Kidney (tissue), 14 donors: ENCODE data around the gene OR51B2. TPM values are rescaled to one million over a fixed set of nuclear protein-coding genes. Genes with fewer than 3 reads are reported as not detected.
"Not testable (repeated sequence)": the region's sequence is repeated elsewhere in the genome, so short reads cannot be mapped to it uniquely, and the experiment has no call there.

ENCODE experiments used
- DNase-seq, 5 donors: peaks; one replicate each; pipeline ENCODE4 v3.0.0-alpha.2; 2013 to 2020
- FAIRE-seq: peaks from 2 replicates; lab custom pipeline; 2012; peaks lifted over from hg19 to GRCh38; lab: Jason Lieb, UNC
- H3K27ac ChIP-seq, 2 donors: one replicate each; pipeline ENCODE4 v1.7.0; 2013; ENCODE audit warnings: low read depth in 2 of 2, low read length in 2 of 2, inconsistent platforms in 1 of 2
- H3K27me3 ChIP-seq: one replicate; pipeline ENCODE4 v1.7.1; 2013; ENCODE audit warnings: low read length, inconsistent platforms; ENCODE audit not compliant: control insufficient read depth, insufficient read depth
- H3K36me3 ChIP-seq, 3 donors: one replicate each; pipeline versions ENCODE4 v1.7.0 to v1.7.1; 2013; ENCODE audit warnings: low read length in 3 of 3, control low read depth in 1 of 3, inconsistent platforms in 1 of 3; ENCODE audit not compliant: insufficient read depth in 3 of 3, control insufficient read depth in 2 of 3
- H3K4me1 ChIP-seq, 3 donors: one replicate each; pipeline versions ENCODE4 v1.7.0 to v1.7.1; 2013; ENCODE audit warnings: low read length in 3 of 3, inconsistent platforms in 1 of 3, low read depth in 1 of 3; ENCODE audit not compliant: control insufficient read depth in 2 of 3, insufficient read depth in 2 of 3
- H3K4me3 ChIP-seq, 3 donors: one replicate each; pipeline versions ENCODE4 v1.7.0 to v1.8.1; 2013; ENCODE audit warnings: low read length in 3 of 3, control low read depth in 1 of 3, inconsistent platforms in 1 of 3
- H3K9ac ChIP-seq, 3 donors: one replicate each; pipeline versions ENCODE4 v1.7.0 to v1.7.1; 2013; ENCODE audit warnings: low read length in 3 of 3, control low read depth in 1 of 3, inconsistent platforms in 1 of 3
- H3K9me3 ChIP-seq, 3 donors: one replicate each; pipeline versions ENCODE4 v1.7.0 to v1.7.1; 2013; ENCODE audit warnings: low read length in 3 of 3, control low read depth in 1 of 3, inconsistent platforms in 1 of 3; ENCODE audit not compliant: control insufficient read depth in 2 of 3, insufficient read depth in 1 of 3
- intact Hi-C: fragments of 100-400 bp; cut with DNase I; formaldehyde crosslinking; loops from one replicate; pipeline ENCODE4 v1.11.1; 2022
- polyA plus RNA-seq: library from polyadenylated mRNA; stranded (reverse); fragments of 350-450 nt; fragmentation: Illumina TruSeq; extraction: RNeasy Lipid Tissue Mini Kit (QIAGEN cat#74804); gene quantifications from one replicate; pipeline ENCODE4 v1.2.3, GENCODE V29; 2014; ENCODE audit warnings: low read depth, low replicate concordance; ENCODE audit not compliant: insufficient read depth
- total RNA-seq: library from RNA; stranded (reverse); fragmentation: NEBNext Ultra II Directional; extraction: Animal tissue kit (Norgen Biotek cat#: 25700); gene quantifications from one replicate; pipeline ENCODE4 v1.2.1, GENCODE V29; 2021
- TF ChIP-seq, protein P1 (sequence below): IDR thresholded peaks from 3 replicates; pipeline ENCODE4 v1.5.1; 2012; ENCODE audit warnings: mild to moderate bottlenecking, moderate library complexity, borderline replicate concordance; ENCODE audit not compliant: insufficient read depth; ENCODE audit errors: extremely low read depth
- donor health status: control.
- donor health status: control.
- donor health status: control.
- donor health status: control.
- donor health status: control.
- donor health status: DM: yes; HTN: yes; CAD: no.
- donor health status: Normal renal cell carcinoma (clear cell type).

The OR51B2 gene
- total and polyA plus RNA-seq, 2 donors from 2014 or later = not detected

- H3K4me3 ChIP-seq = no peak within 1 kb of the TSS
- no peaks in the 10 kb centered on the region for H3K9me3 ChIP-seq
- FAIRE-seq (no peak), DNase-seq (no peak)
- no peaks in the 10 kb centered on the region for H3K4me1 ChIP-seq
- no peaks in the 10 kb centered on the region for H3K36me3 ChIP-seq
- intact Hi-C loops = no loop called here
- TF ChIP-seq, protein P1, sequence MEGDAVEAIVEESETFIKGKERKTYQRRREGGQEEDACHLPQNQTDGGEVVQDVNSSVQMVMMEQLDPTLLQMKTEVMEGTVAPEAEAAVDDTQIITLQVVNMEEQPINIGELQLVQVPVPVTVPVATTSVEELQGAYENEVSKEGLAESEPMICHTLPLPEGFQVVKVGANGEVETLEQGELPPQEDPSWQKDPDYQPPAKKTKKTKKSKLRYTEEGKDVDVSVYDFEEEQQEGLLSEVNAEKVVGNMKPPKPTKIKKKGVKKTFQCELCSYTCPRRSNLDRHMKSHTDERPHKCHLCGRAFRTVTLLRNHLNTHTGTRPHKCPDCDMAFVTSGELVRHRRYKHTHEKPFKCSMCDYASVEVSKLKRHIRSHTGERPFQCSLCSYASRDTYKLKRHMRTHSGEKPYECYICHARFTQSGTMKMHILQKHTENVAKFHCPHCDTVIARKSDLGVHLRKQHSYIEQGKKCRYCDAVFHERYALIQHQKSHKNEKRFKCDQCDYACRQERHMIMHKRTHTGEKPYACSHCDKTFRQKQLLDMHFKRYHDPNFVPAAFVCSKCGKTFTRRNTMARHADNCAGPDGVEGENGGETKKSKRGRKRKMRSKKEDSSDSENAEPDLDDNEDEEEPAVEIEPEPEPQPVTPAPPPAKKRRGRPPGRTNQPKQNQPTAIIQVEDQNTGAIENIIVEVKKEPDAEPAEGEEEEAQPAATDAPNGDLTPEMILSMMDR = no peak
- no peaks in the 10 kb centered on the region for H3K27me3 ChIP-seq
- H3K27ac ChIP-seq = no peak within 1 kb of the TSS
- no peak within 1 kb of the TSS for H3K9ac ChIP-seq
Observed at GRCh38 chr11:5343474-5344335, 19.6 kb upstream of the OR51B2 start, which contains the start of gene OR51B5. TSS of gene OR51B5 (minus strand) at chr11:5343524. CDS start at chr11:5343524, 0 bp downstream.

GRCh38 chr11:5339771-5340322 lies 15.8 kb upstream of the OR51B2 start:
- intact Hi-C loops = no loop called here
- no peak for DNase-seq
- Histone ChIP-seq H3K36me3 (no peaks in the 10 kb centered on the region), H3K9me3 (no peaks in the 10 kb centered on the region), H3K4me3 (no peak overlapping the region), H3K27me3 (no peaks in the 10 kb centered on the region), H3K4me1 (no peaks in the 10 kb centered on the region), H3K9ac (no peak overlapping the region), H3K27ac (no peak overlapping the region)
- no peak for FAIRE-seq
- TF ChIP-seq, protein P1 = no peak

GRCh38 chr11:5337253-5337652 lies 13.2 kb upstream of the OR51B2 start:
- intact Hi-C loops, H3K36me3 ChIP-seq, DNase-seq, H3K9ac ChIP-seq, H3K27ac ChIP-seq, H3K27me3 ChIP-seq, H3K4me1 ChIP-seq, FAIRE-seq, H3K9me3 ChIP-seq, H3K4me3 ChIP-seq: not testable (repeated sequence)

GRCh38 chr11:5336331-5336730 lies 12.2 kb upstream of the OR51B2 start:
- Histone ChIP-seq H3K27me3 (no peaks in the 10 kb centered on the region), H3K36me3 (no peaks in the 10 kb centered on the region), H3K9ac (no peak overlapping the region), H3K27ac (no peak overlapping the region), H3K4me1 (no peaks in the 10 kb centered on the region), H3K9me3 (no peaks in the 10 kb centered on the region), H3K4me3 (no peak overlapping the region)
- TF ChIP-seq, protein P1 = no peak
- FAIRE-seq (no peak), DNase-seq (no peak)
- intact Hi-C loops = no loop called here
